HT-29 (cell line): ENCODE results near the gene NCF1. TPM values are rescaled to one million over a fixed set of nuclear protein-coding genes. Genes with fewer than 3 reads are reported as not detected.
A peak's percentile ranks its signal among the peaks of the same experiment; 100 is the strongest.
"Not testable (repeated sequence)": the region's sequence is repeated elsewhere in the genome, so short reads cannot be mapped to it uniquely, and the experiment has no call there.

Experiments
- DNase-seq: peaks from one replicate; pipeline ENCODE4 v3.0.0-alpha.2; 2015; ENCODE audit warnings: low spot score
- total RNA-seq: library from RNA; depleted of rRNA; stranded (reverse); fragments of >200 nt; shearing (Covaris generic); gene quantifications from 2 replicates; pipeline ENCODE4 v1.2.3, GENCODE V29; 2014; rRNA removed

Gene NCF1
- total RNA-seq, 1 experiment from 2014 or later = not detected

GRCh38 chr7:74788369-74789150 lies 14.7 kb downstream of the NCF1 start:
- DNase-seq = peak; percentile 95

- not testable (repeated sequence) for DNase-seq
These were observed 15.5 kb downstream of the NCF1 start for GRCh38 chr7:74789200-74789736.

GRCh38 chr7:74797848-74798622 lies 24.2 kb downstream of the NCF1 start:
- not testable (repeated sequence) for DNase-seq

- DNase-seq = not testable (repeated sequence)
These were observed 24.8 kb downstream of the NCF1 start for GRCh38 chr7:74798644-74799043.

- DNase-seq = not testable (repeated sequence)
These were observed 42.1 kb downstream of the NCF1 start for GRCh38 chr7:74815882-74816281.

GRCh38 chr7:74820146-74820805 lies 46.5 kb downstream of the NCF1 start:
- DNase-seq = not testable (repeated sequence)

- not testable (repeated sequence) for DNase-seq
These were observed 47.4 kb downstream of the NCF1 start for GRCh38 chr7:74821259-74821658.

GRCh38 chr7:74829959-74830358 lies 56.1 kb downstream of the NCF1 start:
- DNase-seq = peak; percentile 0

- DNase-seq = not testable (repeated sequence)
These were observed 56.6 kb downstream of the NCF1 start for GRCh38 chr7:74830411-74830810.

Other genes starting within 250 kb of the NCF1 start
- gene GTF2I, start 116.3 kb upstream of the NCF1 start, total RNA-seq = 219 and 240 TPM in 2 replicates
- gene GTF2IRD2, start 77.6 kb downstream of the NCF1 start, total RNA-seq = 1.7 and 9.9 TPM in 2 replicates
- 5.3 and 12.0 TPM in 2 replicates for gene CASTOR2, start 190.7 kb downstream of the NCF1 start, total RNA-seq